SK-N-SH (cell line): ENCODE results near the gene ABCB1. TPM values are rescaled to one million over a fixed set of nuclear protein-coding genes. Genes with fewer than 3 reads are reported as not detected.

Experiments used
- CTCF ChIA-PET: fragments of 300-600, 350-600 bp; formaldehyde crosslinking; extraction: SDS; loops from one replicate; lab custom pipeline; 2021; lab: Yijun Ruan, JAX
- POLR2A ChIA-PET: fragments of 350-600 bp; sonication (Branson Sonifier 250); formaldehyde crosslinking; extraction: SDS; loops from one replicate; lab custom pipeline; 2020; ENCODE audit warnings: antibody characterized with exemption, inconsistent platforms; lab: Yijun Ruan, JAX
- DNase-seq: peaks from one replicate; pipeline ENCODE4 v3.0.0; 2012
- H2AFZ ChIP-seq: fragments of 200-600 bp; sonication (generic); 2 replicates; pipeline ENCODE4 v1.8.1; 2016; ENCODE audit warnings: antibody characterized with exemption, mild to moderate bottlenecking, low read depth
- H3F3A ChIP-seq: fragments of 200-600 bp; sonication (generic); replicated peaks from 2 replicates; pipeline ENCODE3; 2016; ENCODE audit warnings: antibody characterized with exemption, mild to moderate bottlenecking; ENCODE audit not compliant: insufficient read depth
- H3K27ac ChIP-seq, 2 experiments: fragments of 200-500 bp in 1 of 2; fragments of 200-600 bp in 1 of 2; sonication (Bioruptor generic) in 1 of 2; sonication (generic), shearing (Covaris generic) in 1 of 2; 2 replicates each; pipeline versions ENCODE4 v1.5.1 to v1.6.1; 2014 to 2016; ENCODE audit warnings: low read depth in 2 of 2, inconsistent platforms in 1 of 2, low read length in 1 of 2, mild to moderate bottlenecking in 1 of 2, mixed read lengths in 1 of 2
- H3K27me3 ChIP-seq: fragments of 200-600 bp; sonication (generic), shearing (Covaris generic); 2 replicates; pipeline ENCODE4 v1.6.1; 2016; ENCODE audit warnings: mixed run types; ENCODE audit not compliant: insufficient read depth
- H3K36me3 ChIP-seq, 2 experiments: fragments of 200-500 bp in 1 of 2; fragments of 200-600 bp in 1 of 2; sonication (Bioruptor generic) in 1 of 2; sonication (generic) in 1 of 2; replicated peaks in 1 of 2; 2 replicates each; pipeline versions ENCODE3 to v1.5.1; 2014 to 2016; ENCODE audit warnings: low read length in 1 of 2, mild to moderate bottlenecking in 1 of 2; ENCODE audit not compliant: insufficient read depth in 2 of 2, control insufficient read depth in 1 of 2
- H3K4me1 ChIP-seq, 2 experiments: fragments of 200-500 bp in 1 of 2; fragments of 200-600 bp in 1 of 2; sonication (Bioruptor generic) in 1 of 2; sonication (generic), shearing (Covaris generic) in 1 of 2; 2 replicates each; pipeline versions ENCODE4 v1.5.1 to v1.6.1; 2014 to 2016; ENCODE audit warnings: low read depth in 1 of 2, low read length in 1 of 2, mixed run types in 1 of 2; ENCODE audit not compliant: insufficient read depth in 2 of 2, control insufficient read depth in 1 of 2
- H3K4me2 ChIP-seq: fragments of 200-600 bp; sonication (generic), shearing (Covaris generic); 2 replicates; pipeline ENCODE4 v1.6.1; 2017; ENCODE audit warnings: mixed run types
- H3K4me3 ChIP-seq, 2 experiments: fragments of 200-500 bp in 1 of 2; fragments of 200-600 bp in 1 of 2; sonication (Bioruptor generic) in 1 of 2; sonication (generic), shearing (Covaris generic) in 1 of 2; 2 replicates each; pipeline versions ENCODE4 v1.5.1 to v1.8.1; 2014 to 2016; ENCODE audit warnings: low read depth in 2 of 2, inconsistent platforms in 1 of 2, low read length in 1 of 2, mild to moderate bottlenecking in 1 of 2, mixed read lengths in 1 of 2, moderate library complexity in 1 of 2
- H3K79me2 ChIP-seq: fragments of 200-600 bp; sonication (generic); 2 replicates; pipeline ENCODE4 v1.8.1; 2017; ENCODE audit warnings: mild to moderate bottlenecking; ENCODE audit not compliant: insufficient read depth
- H3K9ac ChIP-seq: fragments of 200-600 bp; sonication (generic); 2 replicates; pipeline ENCODE4 v1.6.1; 2017; ENCODE audit warnings: mixed run types
- H3K9me2 ChIP-seq: fragments of 200-600 bp; sonication (generic); 2 replicates; pipeline ENCODE4 v1.6.1; 2017; ENCODE audit warnings: mixed run types
- H3K9me3 ChIP-seq: fragments of 200-600 bp; sonication (generic); 2 replicates; pipeline ENCODE4 v1.6.1; 2017; ENCODE audit warnings: mixed run types, mild to moderate bottlenecking, moderate library complexity
- H4K20me1 ChIP-seq: fragments of 200-600 bp; sonication (generic); 2 replicates; pipeline ENCODE4 v1.6.1; 2017; ENCODE audit warnings: mild to moderate bottlenecking, mixed run types; ENCODE audit not compliant: insufficient read depth
- CHD2 ChIP-seq: fragments of 150-350 bp; IDR thresholded peaks from 2 replicates; pipeline ENCODE4 v1.6.1; 2018; ENCODE audit warnings: low read length; ENCODE audit not compliant: partially characterized antibody
- EZH2phosphoT487 ChIP-seq: fragments of 200-600 bp; sonication (generic); IDR thresholded peaks from 2 replicates; pipeline ENCODE4 v1.6.1; 2017; ENCODE audit warnings: low read depth, mixed run types, mild to moderate bottlenecking, antibody characterized with exemption, moderate library complexity, borderline replicate concordance
- FOSL2 ChIP-seq: IDR thresholded peaks from 2 replicates; pipeline ENCODE4 v1.4.0; 2012; ENCODE audit warnings: low read depth, mild to moderate bottlenecking, moderate library complexity, borderline replicate concordance
- FOXJ3 ChIP-seq: sonication (generic); formaldehyde crosslinking; IDR thresholded peaks from 2 replicates; pipeline ENCODE4 v1.5.1; 2020; ENCODE audit warnings: mild to moderate bottlenecking, missing genetic modification reagents
- FOXM1 ChIP-seq: IDR thresholded peaks from 2 replicates; pipeline ENCODE4 v1.4.0; 2012; ENCODE audit warnings: low read depth, mild to moderate bottlenecking
- GATA2 ChIP-seq: sonication (generic); formaldehyde crosslinking; IDR thresholded peaks from 2 replicates; pipeline ENCODE4 v1.5.0; 2020; ENCODE audit warnings: mild to moderate bottlenecking, missing genetic modification reagents
- IRF3 ChIP-seq: fragments of 150-350 bp; IDR thresholded peaks from 2 replicates; pipeline ENCODE4 v1.6.1; 2016; ENCODE audit warnings: mild to moderate bottlenecking, low read depth, low read length
- MAX ChIP-seq: IDR thresholded peaks from 2 replicates; pipeline ENCODE4 v1.4.0; 2012; ENCODE audit warnings: low read depth
- NRF1 ChIP-seq: IDR thresholded peaks from 2 replicates; pipeline ENCODE4 v1.6.1; 2012; ENCODE audit warnings: low read depth, mild to moderate bottlenecking, low read length
- POLR2AphosphoS5 ChIP-seq: IDR thresholded peaks from 2 replicates; pipeline ENCODE4 v1.6.1; 2012; ENCODE audit warnings: low read depth, low read length
- RAD21 ChIP-seq: IDR thresholded peaks from 2 replicates; pipeline ENCODE4 v1.6.1; 2012; ENCODE audit warnings: mild to moderate bottlenecking, low read length
- RCOR1 ChIP-seq: fragments of 150-350 bp; IDR thresholded peaks from 2 replicates; pipeline ENCODE4 v1.6.1; 2017; ENCODE audit warnings: antibody characterized with exemption, low read length
- REST ChIP-seq: IDR thresholded peaks from 2 replicates; pipeline ENCODE4 v1.6.1; 2012; ENCODE audit warnings: mild to moderate bottlenecking, low read depth, low read length, moderate library complexity
- RFX5 ChIP-seq: IDR thresholded peaks from 2 replicates; pipeline ENCODE4 v1.6.1; 2012; ENCODE audit warnings: mild to moderate bottlenecking, improper control_type of control experiment, low read length
- RXRA ChIP-seq: IDR thresholded peaks from 2 replicates; pipeline ENCODE4 v1.4.0; 2012; ENCODE audit warnings: low read depth, mild to moderate bottlenecking, borderline replicate concordance
- SIN3A ChIP-seq: IDR thresholded peaks from 2 replicates; pipeline ENCODE4 v1.6.1; 2012; ENCODE audit warnings: low read depth, mild to moderate bottlenecking, low read length, moderate library complexity, borderline replicate concordance
- SMC3 ChIP-seq: IDR thresholded peaks from 2 replicates; pipeline ENCODE4 v1.6.1; 2012; ENCODE audit warnings: low read depth, low read length, improper control_type of control experiment
- USF2 ChIP-seq: fragments of 150-350 bp; IDR thresholded peaks from 2 replicates; pipeline ENCODE4 v1.6.1; 2017; ENCODE audit warnings: antibody characterized with exemption, low read length, low read depth, borderline replicate concordance
- YY1 ChIP-seq: IDR thresholded peaks from 2 replicates; pipeline ENCODE4 v1.4.0; 2012; ENCODE audit warnings: low read depth, mild to moderate bottlenecking
- ZBTB33 ChIP-seq: IDR thresholded peaks from 2 replicates; pipeline ENCODE4 v1.4.0; 2012; ENCODE audit warnings: low read depth, borderline replicate concordance
- WGBS: methylation state at CpG from one replicate; pipeline ENCODE4 v1.1.6; 2017; ENCODE audit warnings: low lambda C conversion rate; 5-methylcytosine and 5-hydroxymethylcytosine counted together
- polyA plus RNA-seq, 3 experiments: library from polyadenylated mRNA; depleted of rRNA; stranded (reverse); fragments of >200 nt; gene quantifications; 2 replicates each; pipeline ENCODE4 v1.2.3, GENCODE V29; 2012

The ABCB1 gene
- polyA plus RNA-seq, 1 of the 3 experiments (the other 2 are of a cell fraction): 2.0 TPM

GRCh38 chr7:87604264-87604663 is 3.6 kb upstream of the ABCB1 start:
- ChIA-PET CTCF (no interaction called here), POLR2A (no interaction called here)
- 42% methylated on average over 1 of the region's 1 CpG for WGBS

More at GRCh38 chr7:87604264-87604663, 3.6 kb upstream of the ABCB1 start:
- Histone ChIP-seq H4K20me1 (no peaks in the 10 kb centered on the region), H3K9me3 (no peaks in the 10 kb centered on the region), H3K4me2 (no peak overlapping the region)
- TF ChIP-seq REST (no peak), SMC3 (no peak), FOXJ3 (no peak), NRF1 (no peak), SIN3A (no peak), RCOR1 (no peak), MAX (no peak), EZH2phosphoT487 (no peak), RAD21 (no peak), ZBTB33 (no peak), GATA2 (CRISPR knock-in tag) (no peak), CHD2 (no peak), IRF3 (no peak), RXRA (no peak), POLR2AphosphoS5 (no peak), FOXM1 (no peak), YY1 (no peak), FOSL2 (no peak), RFX5 (no peak), USF2 (no peak)
- TF ChIP-seq, all 33 proteins: peak for 0
- H3K4me3 ChIP-seq: no peak overlapping the region
- H3K27me3 ChIP-seq: peaks cover 11% of the 10 kb centered on the region
- no peaks in the 10 kb centered on the region for H3K36me3 ChIP-seq
- no peak for DNase-seq
- no peaks in the 10 kb centered on the region for H3K79me2 ChIP-seq
- H3K27ac ChIP-seq: no peak overlapping the region
- no peaks in the 10 kb centered on the region for H3F3A ChIP-seq
- H3K4me1 ChIP-seq: peaks cover 0 to 3% of the 10 kb centered on the region in 2 experiments; a peak in 2 of 4 replicates
- no peak overlapping the region for H2AFZ ChIP-seq
- H3K9me2 ChIP-seq: no peaks in the 10 kb centered on the region
- no peak overlapping the region for H3K9ac ChIP-seq
